HCEC 1CT (cell line): ENCODE measurements around the gene ADSS2.
"Not testable (repeated sequence)": the region's sequence is repeated elsewhere in the genome, so short reads cannot be mapped to it uniquely, and the experiment has no call there.

ENCODE experiments used
- DNase-seq: peaks from one replicate; pipeline ENCODE4 v3.0.0-alpha.2; 2017

ADSS2 gene

GRCh38 chr1:244394826-244395765, 56.6 kb downstream of the ADSS2 start:
- DNase-seq, result no peak

DNA sequence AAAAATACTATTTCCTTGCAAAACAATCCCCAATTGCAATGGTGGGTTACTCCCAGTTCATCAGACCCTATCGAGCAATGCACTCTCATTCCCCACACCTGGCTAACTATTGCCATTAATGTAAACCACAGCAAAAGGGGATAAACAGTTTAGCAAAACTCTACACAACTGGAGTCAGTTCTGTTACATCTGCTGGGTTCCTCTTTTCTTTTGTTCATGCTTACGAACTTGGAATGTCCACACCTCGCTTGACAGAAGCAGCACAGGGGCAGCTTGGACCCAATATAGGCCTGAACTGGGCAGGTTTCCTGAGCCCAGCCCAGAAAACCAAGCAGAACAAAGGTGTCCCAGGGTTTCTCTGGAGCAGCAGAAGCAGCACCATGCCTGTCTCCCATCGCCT, 57.4 kb downstream of the ADSS2 start:
- no peak for DNase-seq

DNA sequence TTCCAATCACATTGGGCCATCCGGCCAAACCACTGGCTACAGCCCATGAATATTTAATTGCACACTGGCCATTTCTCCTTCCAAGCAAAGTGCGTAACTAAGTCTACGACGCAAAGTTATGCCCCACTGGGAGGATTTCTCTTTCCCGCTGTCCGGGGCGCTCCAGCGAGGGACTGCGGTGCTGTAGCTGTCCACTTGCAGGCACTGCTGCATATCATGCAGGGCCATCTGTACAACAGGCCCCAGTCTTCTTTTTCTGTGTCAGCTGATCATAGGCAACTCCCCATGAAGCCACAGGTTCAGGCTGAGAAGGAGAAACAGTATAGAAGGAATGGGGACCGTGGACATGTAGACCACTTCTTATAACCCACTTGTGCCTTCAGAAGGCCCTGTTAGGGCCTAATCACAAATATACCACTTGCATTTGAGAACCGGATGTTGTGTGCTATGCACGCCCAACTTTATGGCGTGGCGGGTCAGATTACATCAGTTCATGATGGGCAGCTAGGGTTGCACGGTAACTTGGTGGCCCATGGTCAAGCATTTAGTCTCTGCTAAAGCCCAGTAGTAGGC, 58.0 kb downstream of the ADSS2 start:
- no peak for DNase-seq

DNA sequence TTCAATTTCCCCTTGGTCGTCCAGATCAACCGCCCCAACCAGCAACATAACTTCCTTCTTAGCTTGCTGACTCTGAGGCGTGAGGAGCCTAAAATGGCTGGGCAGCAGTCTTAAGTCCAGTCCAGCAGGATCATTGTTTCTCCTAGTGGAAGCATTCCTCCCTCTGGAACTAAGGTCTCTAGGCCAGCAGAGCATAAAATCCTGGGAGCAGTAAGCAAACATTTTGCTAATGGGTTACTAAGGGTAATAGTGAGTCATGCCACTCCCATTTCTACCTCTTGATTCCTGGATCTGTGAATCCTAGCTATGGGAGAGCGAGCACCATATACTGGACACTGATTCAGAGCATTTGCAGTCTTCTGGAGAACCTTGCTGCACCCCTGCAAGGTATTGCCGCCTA, 59.9 kb downstream of the ADSS2 start:
- peak; percentile 10 for DNase-seq

DNA sequence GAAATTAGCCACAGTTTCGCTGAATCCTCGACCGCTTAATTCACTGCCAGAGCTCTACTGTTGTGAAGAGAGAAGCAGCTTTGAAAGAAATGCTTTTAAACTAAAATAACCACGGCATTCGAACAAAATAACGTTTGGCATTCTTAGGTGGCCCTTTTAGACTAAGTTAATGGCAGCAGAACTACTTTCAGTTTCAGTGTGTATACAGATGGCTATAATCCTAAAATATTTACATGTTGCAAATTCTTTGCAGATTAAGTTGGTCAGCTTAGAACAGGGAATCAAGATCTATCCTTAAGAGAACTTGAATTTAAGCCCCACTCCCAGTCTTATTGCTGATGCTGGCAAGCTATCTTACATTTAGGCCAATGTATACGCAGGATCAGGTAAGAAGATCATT, 62.7 kb downstream of the ADSS2 start:
- DNase-seq, result peak; percentile 15

DNA sequence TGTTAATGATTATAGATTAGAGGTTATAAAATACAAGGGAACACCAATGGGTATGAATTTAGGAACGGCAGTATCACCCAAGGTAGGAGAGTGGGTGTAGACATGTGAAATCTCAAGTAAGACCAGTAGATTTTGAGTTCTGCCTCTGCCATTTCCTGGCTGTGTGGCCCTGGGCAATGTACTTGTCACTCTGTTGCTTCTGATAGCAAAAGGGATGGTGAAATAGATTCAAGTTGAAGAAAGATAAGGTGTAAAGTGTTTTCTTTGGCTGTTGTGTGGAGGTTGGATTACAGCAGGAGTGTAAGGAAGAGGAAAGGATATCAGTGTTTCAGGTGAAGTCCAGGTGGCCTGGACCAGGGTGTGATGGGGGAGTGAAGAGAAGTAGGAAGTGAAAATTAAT, 64.3 kb downstream of the ADSS2 start:
- DNase-seq, result no peak

DNA sequence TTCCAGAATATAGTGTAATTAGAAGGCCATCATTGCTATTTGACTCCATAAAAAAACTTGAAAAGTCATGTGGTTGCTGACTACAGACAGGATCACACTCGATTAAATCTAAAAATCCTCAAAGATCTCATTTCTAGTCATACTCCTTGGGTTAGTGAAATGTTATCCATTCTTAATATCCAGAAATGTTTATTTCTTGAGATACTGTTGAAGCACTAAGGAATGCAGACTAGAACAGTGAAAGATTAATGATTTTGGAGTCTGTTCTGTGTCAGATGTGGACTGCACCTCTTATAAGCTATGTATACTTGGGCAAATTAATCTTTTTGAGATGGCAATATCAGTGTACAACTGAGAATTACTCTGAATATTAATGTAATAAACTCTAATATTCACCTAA, 65.1 kb downstream of the ADSS2 start:
- no peak for DNase-seq

- DNase-seq, result no peak
These were observed 67.6 kb downstream of the ADSS2 start for GRCh38 chr1:244384066-244384465.

- DNase-seq, result no peak
These were observed 68.3 kb downstream of the ADSS2 start for GRCh38 chr1:244383278-244383884.

DNA sequence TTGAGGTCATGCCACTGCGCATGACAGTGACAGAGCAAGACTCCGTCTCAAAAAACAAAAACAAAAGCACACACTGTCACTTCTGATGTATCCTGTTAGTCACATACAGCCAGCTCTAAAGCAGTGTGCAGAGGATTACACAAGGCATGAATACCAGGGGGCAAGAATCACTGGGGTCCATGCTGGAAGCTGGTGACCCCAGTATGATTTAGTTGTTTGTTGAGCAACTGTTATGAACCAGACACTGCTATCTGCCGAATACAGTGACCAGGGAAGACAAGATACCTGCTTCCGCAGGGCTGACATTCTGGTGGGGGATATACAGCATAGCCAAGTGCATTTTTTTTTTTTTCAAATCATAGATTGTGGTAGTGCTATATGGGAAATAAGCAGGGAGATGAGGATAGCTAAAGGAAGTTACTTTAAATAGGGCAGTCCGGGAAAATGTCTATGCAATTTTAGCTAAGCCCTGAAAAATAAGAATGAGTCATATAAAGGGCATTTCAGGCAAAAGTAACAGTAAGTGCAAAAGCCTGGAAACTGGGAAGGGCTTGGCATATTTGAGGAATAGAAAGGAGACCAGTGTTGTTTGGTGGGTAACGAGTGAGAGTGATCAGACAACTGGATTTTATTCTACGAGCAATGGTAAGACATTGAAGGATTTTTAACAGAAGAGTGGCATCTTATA, 69.7 kb downstream of the ADSS2 start:
- DNase-seq, result peak; percentile 78

- DNase-seq, result no peak
These were observed 75.6 kb downstream of the ADSS2 start for GRCh38 chr1:244376126-244376525.

DNA sequence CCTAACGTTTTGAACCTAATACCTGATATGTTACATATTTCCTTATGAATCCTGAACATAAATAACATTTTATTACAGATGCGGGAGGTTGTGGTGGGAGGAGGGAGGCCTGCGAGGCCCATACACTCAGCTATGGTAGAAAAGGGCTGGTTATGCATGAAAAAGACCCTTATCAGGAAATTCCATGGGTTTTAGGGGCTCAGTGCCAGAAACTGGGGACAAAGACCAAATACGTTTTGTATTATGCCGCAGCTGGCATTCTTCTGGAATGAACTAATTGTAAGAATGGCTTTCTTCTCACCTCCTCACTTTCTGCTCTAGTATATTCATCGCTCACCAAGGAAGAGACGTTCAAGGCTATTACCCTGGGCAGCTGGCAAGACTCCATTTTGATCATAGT, 76.7 kb downstream of the ADSS2 start:
- no peak for DNase-seq

- DNase-seq, result not testable (repeated sequence)
These were observed 77.2 kb downstream of the ADSS2 start for GRCh38 chr1:244374484-244374883.

DNA sequence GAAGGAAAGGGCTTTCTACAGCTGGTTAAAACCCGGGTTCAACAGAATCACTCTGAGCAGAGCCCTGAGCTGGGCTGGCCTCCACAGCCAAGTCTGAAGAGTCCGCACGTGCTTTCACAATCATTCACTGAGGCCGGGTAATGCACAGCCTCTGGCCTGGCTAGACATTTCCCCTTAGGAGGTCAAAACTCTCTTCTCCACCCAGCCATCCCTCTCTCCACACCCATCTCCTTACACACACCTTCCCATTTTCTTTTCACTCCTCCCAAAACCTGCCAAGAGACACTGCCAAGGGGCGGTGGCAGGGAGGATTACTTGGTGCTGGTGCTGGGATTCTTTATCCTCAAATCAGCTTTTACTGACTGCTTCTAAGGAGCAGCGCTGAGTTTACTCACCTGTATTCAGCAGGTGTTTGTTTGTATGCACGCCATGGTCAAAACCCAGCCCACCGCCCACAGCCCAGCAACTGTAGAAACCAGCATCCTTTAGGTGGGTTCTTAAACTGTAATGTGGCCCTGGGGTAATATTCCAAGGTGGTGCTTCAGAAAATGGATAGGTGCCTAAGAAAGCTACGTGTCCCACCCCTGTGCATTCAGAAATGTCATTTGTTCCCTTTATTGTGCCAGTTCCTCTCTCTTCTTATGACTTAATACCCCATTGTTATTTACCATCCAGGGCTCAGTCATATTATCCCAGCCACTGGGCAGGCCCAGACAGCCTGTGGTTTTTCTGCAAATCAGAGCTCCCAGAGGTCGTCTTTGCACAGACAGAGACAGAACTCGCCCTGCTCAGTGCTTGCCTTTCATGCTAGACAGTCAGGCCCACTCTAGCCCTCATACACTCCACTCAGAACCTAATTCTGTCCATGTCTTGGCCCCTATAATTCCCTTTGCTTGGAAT, 80.2 kb downstream of the ADSS2 start:
- DNase-seq, result no peak

DNA sequence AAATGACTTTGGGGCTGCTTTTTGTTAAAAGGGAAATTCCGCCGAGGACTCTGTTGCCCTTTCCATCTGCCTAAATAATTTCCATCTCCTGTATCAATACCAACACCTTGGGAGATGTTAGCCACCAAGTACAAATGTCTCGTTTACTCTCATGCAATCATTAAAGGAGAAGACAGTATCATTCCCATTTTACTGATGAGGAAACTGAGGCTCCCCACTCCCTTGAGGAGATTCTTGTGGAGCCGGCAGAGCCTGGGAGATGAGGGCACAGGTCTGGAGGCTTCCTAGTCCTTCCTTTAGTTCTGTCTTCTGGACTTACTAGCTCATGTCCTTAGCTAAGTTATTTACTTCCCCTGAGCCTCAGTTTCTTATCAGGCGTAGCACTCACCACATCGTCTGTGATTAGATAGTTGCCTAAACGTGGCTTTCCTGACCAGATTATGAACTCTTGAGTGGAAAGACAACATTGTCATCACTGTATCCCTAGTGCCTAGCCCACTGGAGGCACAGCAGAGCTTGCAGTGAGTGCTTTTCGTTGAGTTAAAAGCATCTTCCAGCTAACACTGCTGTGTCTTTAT, 81.6 kb downstream of the ADSS2 start:
- DNase-seq, result no peak

GRCh38 chr1:244369256-244370057, 82.3 kb downstream of the ADSS2 start:
- no peak for DNase-seq

DNA sequence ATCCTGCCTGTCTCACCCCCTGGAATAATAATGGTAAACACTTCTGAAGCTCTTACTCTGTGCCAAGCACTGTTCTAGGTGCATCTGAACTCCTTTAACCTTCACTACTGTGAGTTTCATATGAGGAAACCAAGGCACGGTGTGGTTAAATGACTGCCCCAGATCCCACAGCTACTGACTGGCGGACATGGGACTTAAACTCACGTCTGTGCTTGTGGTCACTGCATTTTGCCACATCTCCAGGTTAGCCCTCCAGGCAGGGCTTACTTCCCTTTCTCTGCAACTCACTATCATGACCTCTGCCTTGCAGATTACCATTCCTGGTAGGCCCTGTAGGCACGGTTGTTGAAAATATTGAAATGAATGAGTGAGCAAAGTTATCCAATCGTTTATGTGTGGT, 83.4 kb downstream of the ADSS2 start:
- no peak for DNase-seq

- no peak for DNase-seq
These were observed 84.2 kb downstream of the ADSS2 start for GRCh38 chr1:244367399-244368114.

- no peak for DNase-seq
These were observed 85.9 kb downstream of the ADSS2 start for GRCh38 chr1:244365809-244366208.

DNA sequence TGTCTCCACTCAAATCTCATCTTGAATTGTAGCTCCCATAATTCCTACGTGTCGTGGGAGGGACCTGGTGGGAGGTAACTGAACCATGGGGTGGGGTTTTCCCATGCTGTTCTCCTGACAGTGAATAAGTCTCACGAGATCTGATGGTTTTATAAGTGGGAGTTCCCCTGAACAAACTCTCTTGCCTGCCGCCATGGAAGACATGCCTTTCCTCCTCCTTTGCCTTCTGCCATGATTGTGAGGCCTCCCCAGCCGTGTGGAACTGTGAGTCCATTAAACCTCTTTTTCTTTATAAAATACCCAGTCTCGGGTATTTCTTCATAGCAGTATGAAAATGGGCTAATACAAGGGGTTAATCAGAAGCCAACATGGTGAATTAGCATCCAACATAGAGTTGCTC, 86.4 kb downstream of the ADSS2 start:
- DNase-seq, result not testable (repeated sequence)
